Adrenal gland (tissue), 12 donors: ENCODE measurements around the gene MAP7D1. TPM values are rescaled to one million over a fixed set of nuclear protein-coding genes. Genes with fewer than 3 reads are reported as not detected.

Experiments used
- DNase-seq, 7 donors: peaks; one replicate each; pipeline ENCODE4 v3.0.0-alpha.2; 2019 to 2020
- H3K27ac ChIP-seq, 5 donors: fragments of 200-600 bp; sonication (generic) in 4 of 5; 1 replicate in 3 of 5; 2 replicates in 2 of 5; pipeline versions ENCODE4 v1.5.1 to v1.8.0; 2016 to 2020; ENCODE audit warnings: mild to moderate bottlenecking in 1 of 5
- H3K27me3 ChIP-seq: fragments of 200-600 bp; 2 replicates; pipeline ENCODE4 v1.8.0; 2021
- H3K36me3 ChIP-seq, 2 donors: fragments of 200-600 bp; replicated peaks in 1 of 2; 1 replicate in 1 of 2; 2 replicates in 1 of 2; pipeline versions ENCODE4 v1.5.1 to v1.8.0; 2018 to 2022
- H3K4me1 ChIP-seq, 2 donors: fragments of 200-600 bp; replicated peaks in 1 of 2; 1 replicate in 1 of 2; 2 replicates in 1 of 2; pipeline versions ENCODE4 v1.5.1 to v1.8.0; 2018 to 2021
- H3K4me3 ChIP-seq, 4 donors: fragments of 200-600 bp; sonication (generic) in 3 of 4; one replicate each; pipeline ENCODE4 v1.5.1; 2016 to 2018
- H3K9me3 ChIP-seq, 3 donors: fragments of 200-600 bp; sonication (generic) in 1 of 3; replicated peaks in 1 of 3; 1 replicate in 2 of 3; 2 replicates in 1 of 3; pipeline versions ENCODE4 v1.5.1 to v1.8.0; 2016 to 2021
- CTCF ChIP-seq, 6 experiments: fragments of 450-650 bp in 4 of 6; fragments of 200-600 bp in 2 of 6; sonication (generic) in 1 of 6; IDR thresholded peaks; 1 replicate in 5 of 6; 2 replicates in 1 of 6; pipeline versions ENCODE4 v1.5.1 to v1.8.0; 2016 to 2021; ENCODE audit warnings: antibody characterized with exemption in 6 of 6, mild to moderate bottlenecking in 2 of 6, moderate library complexity in 1 of 6
- POLR2A ChIP-seq, 2 donors: fragments of 450-650 bp; IDR thresholded peaks; one replicate each; pipeline ENCODE4 v1.6.1; 2017; ENCODE audit warnings: antibody characterized with exemption in 2 of 2, mild to moderate bottlenecking in 2 of 2, moderate library complexity in 1 of 2
- WGBS, 4 donors: extraction: QIAGEN DNeasy Blood & Tissue Kit in 2 of 4; methylation state at CpG; one replicate each; pipeline versions ENCODE4 v1.1.5 to v1.1.7; 2013 to 2017; 5-methylcytosine and 5-hydroxymethylcytosine counted together
- intact Hi-C, 2 donors: fragments of 100-400 bp; cut with DNase I; formaldehyde crosslinking; loops; one replicate each; pipeline versions ENCODE4 v1.14.1 to v1.15.0; 2022 to 2023
- polyA plus RNA-seq, 3 donors: library from polyadenylated mRNA; stranded (reverse); fragments of 200-250 nt in 2 of 3; fragments of 350-450 nt in 1 of 3; fragmentation: Illumina TruSeq in 1 of 3; extraction: RNeasy Lipid Tissue Mini Kit (QIAGEN cat#74804) in 1 of 3; gene quantifications; one replicate each; pipeline ENCODE4 v1.2.3, GENCODE V29; 2013 to 2014
- total RNA-seq, 9 donors: library from RNA; depleted of rRNA in 4 of 9; stranded (reverse); fragments of >200 nt in 4 of 9; fragments of 120-200 nt in 1 of 9; fragmentation: NEBNext Ultra II Directional in 1 of 9; extraction: Animal tissue kit (Norgen Biotek cat#: 25700) in 1 of 9; gene quantifications; one replicate each; pipeline versions ENCODE4 v1.1.0 to v1.2.4, GENCODE V29; 2013 to 2023
- donor health status: healthy with polysubstance abuse.
- donor health status: Bipolar disorder and iron deficiency.
- donor health status: DM: yes; HTN: yes; CAD: no.
- donor health status: DM: no; HTN: no; CAD: no.
- donor health status: DM: no; HTN: no; CAD: no.
- donor health status: DM: yes; HTN: yes; CAD: no.

The MAP7D1 gene
- total and polyA plus RNA-seq, 12 donors: 11.8 to 121 (median 68.3) TPM

DNA sequence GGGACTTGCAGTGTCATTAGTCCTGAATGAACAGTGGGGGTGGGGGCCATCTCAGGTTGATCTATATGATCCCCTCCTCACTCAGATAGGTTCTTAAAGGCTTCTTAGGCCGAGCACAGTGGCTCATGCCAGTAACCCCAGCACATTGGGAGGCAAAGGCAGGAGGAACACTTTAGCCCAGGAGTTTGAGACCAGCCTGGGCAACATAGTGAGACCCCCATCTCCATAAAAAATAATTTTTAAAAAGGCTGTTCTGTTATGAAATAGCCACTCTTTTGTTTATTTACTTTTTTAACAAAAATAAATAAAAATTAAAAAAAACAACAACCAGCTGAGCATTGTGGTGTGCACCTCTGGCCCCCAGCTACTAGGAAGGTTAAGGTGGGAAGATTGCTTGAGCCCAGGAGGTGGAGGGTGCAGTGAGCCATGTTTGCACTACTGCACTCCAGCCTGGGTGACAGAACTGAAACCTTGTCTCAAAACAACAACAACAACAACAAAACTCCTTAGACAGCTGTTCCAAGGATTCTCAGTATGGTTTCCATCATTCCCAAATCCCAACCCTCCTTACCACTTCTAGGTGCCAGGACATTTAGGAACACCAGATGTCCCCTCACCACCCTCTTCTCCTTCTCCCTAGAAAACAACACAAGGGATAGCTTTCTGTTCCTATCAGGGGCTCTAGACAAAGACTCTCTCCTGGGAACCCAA lies 4.7 kb upstream of the MAP7D1 start:
- TF ChIP-seq CTCF (IDR thresholded peaks at IDR 0.05) (no peak), POLR2A (IDR thresholded peaks at IDR 0.05) (no peak)
- H3K4me3 ChIP-seq: no peak overlapping the region
- DNase-seq: no peak
- no peaks in the 10 kb centered on the region for H3K27me3 ChIP-seq
- H3K27ac ChIP-seq: peak overlapping the region in 4 of 5 donors; percentile 89 to 97 (median 96)
- peaks cover 0 to 8% of the 10 kb centered on the region in 2 donors for H3K36me3 ChIP-seq
- H3K9me3 ChIP-seq: no peaks in the 10 kb centered on the region
- WGBS, 4 donors: 7 to 30% (median 12%) methylated on average over 1 of the region's 1 CpG
- peaks cover 34 to 56% of the 10 kb centered on the region in 2 donors for H3K4me1 ChIP-seq
- intact Hi-C loops: loop anchor here (5.0 kb wide), 2 partner anchors 36 to 131 kb away; no protein-coding TSS in a partner anchor

- DNase-seq: no peak
- intact Hi-C loops: loop anchor here (5.0 kb wide), 2 partner anchors 35 to 130 kb away; no protein-coding TSS in a partner anchor
- TF ChIP-seq CTCF (IDR thresholded peaks at IDR 0.05) (no peak), POLR2A (IDR thresholded peaks at IDR 0.05) (no peak)
- Histone ChIP-seq H3K9me3 (no peaks in the 10 kb centered on the region), H3K27me3 (no peaks in the 10 kb centered on the region), H3K36me3 (peaks cover 0 to 5% of the 10 kb centered on the region in 2 donors), H3K4me3 (no peak overlapping the region), H3K4me1 (peaks cover 34 to 56% of the 10 kb centered on the region in 2 donors), H3K27ac (peak overlapping the region in 4 of 5 donors; percentile 89 to 97 (median 96))
- 40 to 58% (median 52%) methylated on average over 2 to 3 of the region's 3 CpGs; no CpG with 5 or more reads in 1 of the 4 donors for WGBS, 4 donors
These were observed 4.1 kb upstream of the MAP7D1 start for GRCh38 chr1:36151845-36152203.

GRCh38 chr1:36153476-36153875 lies 2.5 kb upstream of the MAP7D1 start:
- Histone ChIP-seq H3K27me3 (no peaks in the 10 kb centered on the region), H3K9me3 (no peaks in the 10 kb centered on the region), H3K36me3 (no peaks in the 10 kb centered on the region), H3K4me3 (no peak overlapping the region), H3K4me1 (peaks cover 39 to 53% of the 10 kb centered on the region in 2 donors), H3K27ac (no peak overlapping the region)
- WGBS, 4 donors: 90 to 98% (median 93%) methylated on average over 6 of the region's 6 CpGs
- no peak for DNase-seq
- intact Hi-C loops: loop anchor here (5.0 kb wide), 2 partner anchors 34 to 129 kb away; no protein-coding TSS in a partner anchor
- TF ChIP-seq CTCF (IDR thresholded peaks at IDR 0.05): no peak
- TF ChIP-seq POLR2A (IDR thresholded peaks at IDR 0.05): no peak

DNA sequence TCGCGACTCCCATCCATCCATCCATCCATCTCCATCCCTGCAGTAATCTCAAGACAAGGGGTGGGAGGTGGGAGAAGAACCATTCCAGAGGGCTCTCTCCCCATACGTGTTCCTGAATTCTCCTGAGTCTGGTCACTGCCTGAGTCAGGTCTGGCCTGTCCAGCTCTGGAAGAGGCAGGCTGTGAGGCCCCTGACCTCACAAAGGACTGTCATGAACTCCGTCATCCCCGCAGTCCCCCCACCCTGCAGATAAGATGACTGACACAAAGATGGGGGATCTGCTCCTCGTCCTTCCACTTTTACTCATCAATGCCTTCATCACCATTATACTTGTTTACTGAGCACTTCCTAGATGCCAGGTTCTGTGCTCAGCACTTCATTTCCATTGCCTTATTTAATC lies 1.6 kb upstream of the MAP7D1 start:
- no peaks in the 10 kb centered on the region for H3K27me3 ChIP-seq
- H3K4me3 ChIP-seq: no peak overlapping the region
- TF ChIP-seq POLR2A (IDR thresholded peaks at IDR 0.05) (no peak), CTCF (IDR thresholded peaks at IDR 0.05) (no peak)
- no peaks in the 10 kb centered on the region for H3K36me3 ChIP-seq
- H3K27ac ChIP-seq: peak overlapping the region in 1 of 5 donors; percentile 98
- H3K4me1 ChIP-seq: peaks cover 38 to 58% of the 10 kb centered on the region in 2 donors
- intact Hi-C loops: loop anchor here (5.0 kb wide), 2 partner anchors 33 to 128 kb away; no protein-coding TSS in a partner anchor
- no peaks in the 10 kb centered on the region for H3K9me3 ChIP-seq
- 84 to 92% (median 87%) methylated on average over 5 to 6 of the region's 6 CpGs for WGBS, 4 donors
- no peak for DNase-seq
